Naive B cell (primary cell): ENCODE data around the gene PRKACA. TPM values are rescaled to one million over a fixed set of nuclear protein-coding genes. Genes with fewer than 3 reads are reported as not detected.
"Not testable (repeated sequence)": the region's sequence is repeated elsewhere in the genome, so short reads cannot be mapped to it uniquely, and the experiment has no call there.

Experiments used
- ATAC-seq, 2 donors: fragments of 150-1000 bp; cut with Tn5 transposase; 2 replicates each; pipeline ENCODE4 v1.10.0; 2021; ENCODE audit warnings: low read depth in 2 of 2, mild to moderate bottlenecking in 2 of 2, moderate library complexity in 2 of 2
- DNase-seq: peaks from one replicate; pipeline ENCODE4 v3.0.0; 2022
- H3K27ac Mint-ChIP-seq, 6 donors: one replicate each; pipeline ENCODE4 v1.8.0; 2020 to 2022; ENCODE audit warnings: mild to moderate bottlenecking in 6 of 6, mixed read lengths in 6 of 6, moderate library complexity in 5 of 6, inconsistent platforms in 2 of 6
- H3K27me3 Mint-ChIP-seq, 3 donors: one replicate each; pipeline ENCODE4 v1.8.0; 2021 to 2022; ENCODE audit warnings: mixed read lengths in 3 of 3, mild to moderate bottlenecking in 1 of 3
- H3K36me3 Mint-ChIP-seq, 2 donors: one replicate each; pipeline ENCODE4 v1.8.0; 2020 to 2022; ENCODE audit warnings: mixed read lengths in 2 of 2, inconsistent platforms in 1 of 2, mild to moderate bottlenecking in 1 of 2
- H3K4me1 Mint-ChIP-seq, 3 donors: one replicate each; pipeline ENCODE4 v1.8.0; 2020 to 2022; ENCODE audit warnings: mixed read lengths in 3 of 3, inconsistent platforms in 1 of 3, mild to moderate bottlenecking in 1 of 3, moderate library complexity in 1 of 3
- H3K4me3 Mint-ChIP-seq, 8 donors: one replicate each; pipeline ENCODE4 v1.8.0; 2020 to 2022; ENCODE audit warnings: mild to moderate bottlenecking in 8 of 8, mixed read lengths in 8 of 8, moderate library complexity in 8 of 8, inconsistent platforms in 2 of 8
- H3K9me3 Mint-ChIP-seq, 7 donors: one replicate each; pipeline ENCODE4 v1.8.0; 2020 to 2022; ENCODE audit warnings: mixed read lengths in 7 of 7, mild to moderate bottlenecking in 5 of 7, inconsistent platforms in 2 of 7, moderate library complexity in 1 of 7
- polyA plus RNA-seq, 6 donors: library from polyadenylated mRNA; unstranded; fragments of 300-500 nt; fragmentation: Illumina TruSeq; gene quantifications; one replicate each; pipeline ENCODE4 v1.2.3, GENCODE V29; 2021; ENCODE audit warnings: low read depth in 6 of 6

The PRKACA gene
- polyA plus RNA-seq, 6 donors from 2014 or later = 0.60 to 3.1 (median 1.2) TPM; not detected in 1

DNA sequence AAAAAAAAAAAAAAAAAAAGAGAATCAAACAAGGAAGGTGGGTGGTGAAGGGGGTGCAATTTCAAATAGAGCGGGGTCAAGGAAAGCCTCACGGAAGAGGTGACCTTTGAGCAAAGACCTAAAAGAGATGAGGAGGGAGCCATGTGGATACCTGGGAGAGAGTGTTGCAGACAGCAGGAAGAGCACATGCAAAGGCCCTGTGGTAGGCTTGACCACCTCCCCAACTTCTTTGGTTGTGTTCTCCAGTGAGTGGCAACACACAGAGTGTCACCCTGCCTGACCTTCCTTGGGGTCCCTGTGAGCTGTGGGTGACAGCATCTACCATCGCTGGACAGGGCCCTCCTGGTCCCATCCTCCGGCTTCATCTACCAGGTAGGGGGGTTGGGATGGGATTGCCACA lies 67.0 kb downstream of the PRKACA start:
- Mint-ChIP-seq H3K4me1 (peaks cover 3 to 10% (median 4%) of the 10 kb centered on the region in 3 donors), H3K4me3 (no peak overlapping the region), H3K36me3 (peaks cover 4 to 14% of the 10 kb centered on the region in 2 donors), H3K27me3 (peaks cover 0 to 7% (median 3%) of the 10 kb centered on the region in 3 donors), H3K9me3 (peaks cover 0 to 4% (median 0%) of the 10 kb centered on the region in 7 donors), H3K27ac (peak overlapping the region in 1 of 6 donors; percentile 61)
- ATAC-seq (no peak), DNase-seq (no peak)

DNA sequence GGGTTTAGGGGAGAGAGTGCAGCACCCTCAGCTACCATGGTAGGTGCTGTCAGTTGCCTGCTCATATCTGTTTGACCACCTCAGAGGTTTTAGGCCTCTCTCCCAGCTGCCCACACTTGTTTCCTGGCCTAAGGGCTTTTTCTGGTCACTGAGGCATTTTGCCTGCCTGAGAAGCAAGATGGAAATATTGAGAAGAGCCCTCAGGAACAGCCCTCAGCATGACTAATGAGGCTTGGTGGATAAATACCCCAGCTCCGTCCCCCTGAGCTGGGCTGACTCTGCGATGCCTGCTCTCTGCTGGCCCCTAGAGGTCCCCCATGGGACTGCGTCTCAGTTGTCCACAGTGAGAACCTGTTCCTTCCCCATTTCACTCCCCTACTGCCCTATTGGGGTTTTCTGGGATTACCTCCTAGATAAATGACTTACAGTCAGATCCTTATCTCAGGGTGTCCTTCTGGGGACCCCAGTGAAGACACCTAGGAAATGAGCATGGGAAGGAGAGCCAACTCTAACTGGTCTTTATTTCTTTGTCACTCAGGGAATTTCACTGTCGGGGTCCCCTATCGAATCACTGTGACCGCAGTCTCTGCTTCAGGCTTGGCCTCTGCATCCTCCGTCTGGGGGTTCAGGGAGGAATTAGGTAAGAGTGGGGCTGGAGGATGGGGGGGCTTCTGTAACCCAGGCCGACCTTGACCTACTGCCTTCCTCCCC lies 69.0 kb downstream of the PRKACA start:
- peak; percentile 84 to 89 for ATAC-seq
- DNase-seq = peak; percentile 69
- H3K4me3 Mint-ChIP-seq = peak overlapping the region in 1 of 8 donors; percentile 41
- H3K9me3 Mint-ChIP-seq = peaks cover 0 to 2% (median 0%) of the 10 kb centered on the region in 7 donors
- peak overlapping the region in 3 of 6 donors; percentile 3 to 78 (median 28) for H3K27ac Mint-ChIP-seq
- H3K4me1 Mint-ChIP-seq = peaks cover 0 to 10% (median 4%) of the 10 kb centered on the region in 3 donors
- no peaks in the 10 kb centered on the region for H3K27me3 Mint-ChIP-seq
- peaks cover 4 to 14% of the 10 kb centered on the region in 2 donors for H3K36me3 Mint-ChIP-seq

DNA sequence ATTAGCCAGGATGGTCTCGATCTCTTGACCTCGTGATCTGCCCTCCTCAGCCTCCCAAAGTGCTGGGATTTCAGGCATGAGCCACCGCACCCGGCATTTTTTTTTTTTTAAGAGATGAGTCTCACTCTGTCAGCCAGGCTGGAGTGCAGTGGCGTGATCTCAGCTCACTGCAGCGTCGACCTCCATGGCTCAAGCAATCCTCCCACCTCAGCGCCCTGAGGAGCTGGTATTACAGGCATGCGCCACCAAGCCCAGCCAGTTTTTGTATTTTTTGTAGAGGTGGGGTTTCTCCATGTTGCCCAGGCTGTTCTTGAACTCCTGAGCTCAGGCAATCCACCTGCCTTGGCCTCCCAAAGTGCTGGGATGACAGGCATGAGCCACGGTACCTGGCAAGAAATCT lies 69.7 kb downstream of the PRKACA start:
- H3K4me1 Mint-ChIP-seq = peaks cover 3 to 13% (median 7%) of the 10 kb centered on the region in 3 donors
- not testable (repeated sequence) for H3K27me3 Mint-ChIP-seq, H3K27ac Mint-ChIP-seq, H3K4me3 Mint-ChIP-seq, DNase-seq, ATAC-seq, H3K9me3 Mint-ChIP-seq
- peaks cover 4 to 14% of the 10 kb centered on the region in 2 donors for H3K36me3 Mint-ChIP-seq

DNA sequence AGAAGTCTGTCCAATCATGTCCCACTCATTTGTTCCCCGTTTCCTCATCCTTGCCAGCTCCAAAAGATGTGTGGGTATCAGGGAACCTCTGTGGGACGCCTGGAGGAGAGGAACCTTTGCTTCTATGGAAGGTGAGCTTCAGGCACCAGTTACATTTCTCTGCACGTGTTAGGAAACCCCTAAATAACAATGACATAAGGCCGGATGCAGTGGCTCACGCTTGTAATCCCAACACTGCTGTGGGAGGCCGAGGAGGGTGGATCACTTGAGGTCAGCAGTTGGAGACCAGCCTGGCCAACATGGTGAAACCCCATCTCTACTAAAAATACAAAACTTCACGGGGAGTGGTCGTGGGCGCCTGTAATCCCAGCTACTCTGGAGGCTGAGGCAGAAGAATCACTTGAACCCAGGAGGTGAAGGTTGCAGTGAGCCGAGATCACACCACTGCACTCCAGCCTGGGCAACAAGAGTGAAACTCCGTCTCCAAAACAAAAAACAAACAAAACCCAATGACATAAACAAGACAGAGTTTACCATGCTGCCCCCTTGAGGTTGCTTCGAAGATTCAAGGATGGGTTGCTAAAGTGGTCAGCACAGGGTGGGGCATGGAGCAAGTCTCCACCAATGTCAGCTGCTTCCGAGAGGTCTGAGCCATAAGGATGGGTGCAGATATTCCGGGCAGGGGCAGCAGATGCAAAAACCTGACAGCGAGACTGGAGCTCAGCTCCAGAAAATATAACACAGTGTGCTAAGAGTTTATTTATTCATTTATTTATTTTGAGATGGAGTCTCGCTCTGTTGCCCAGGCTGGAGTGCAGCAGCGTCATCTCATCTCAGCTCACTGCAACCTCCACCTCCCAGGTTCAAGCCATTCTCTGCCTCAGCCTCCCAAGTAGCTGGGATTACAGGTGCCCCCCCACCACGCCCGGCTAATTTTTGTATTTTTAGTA lies 74.6 kb downstream of the PRKACA start:
- ATAC-seq = peak; percentile 75 to 78
- Mint-ChIP-seq H3K27ac (peak overlapping the region in 5 of 6 donors; percentile 62 to 91 (median 89)), H3K4me1 (peaks cover 7 to 22% (median 18%) of the 10 kb centered on the region in 3 donors), H3K4me3 (peak overlapping the region in 1 of 8 donors; percentile 25)
- H3K27me3 Mint-ChIP-seq, DNase-seq, H3K36me3 Mint-ChIP-seq, H3K9me3 Mint-ChIP-seq: not testable (repeated sequence)

Other genes with a start within 250 kb of the PRKACA start
- not detected for gene NANOS3, start 240.6 kb downstream of the PRKACA start, polyA plus RNA-seq
- gene BRME1, start 211.6 kb downstream of the PRKACA start, polyA plus RNA-seq = under 1 TPM in 2 of 6 donors, not detected in 4; 0.47 to 0.51 TPM
- 10 to 100 TPM in 2 of 6 donors, 1 to 10 TPM in 4; 2.9 to 13.9 (median 4.3) TPM for gene CC2D1A, start 211.6 kb downstream of the PRKACA start, polyA plus RNA-seq
- not detected for gene PODNL1, start 179.3 kb downstream of the PRKACA start, polyA plus RNA-seq
- 1 to 10 TPM; 3.3 to 8.5 (median 5.4) TPM for gene DCAF15, start 165.3 kb downstream of the PRKACA start, polyA plus RNA-seq
- gene RFX1, start 111.4 kb downstream of the PRKACA start, polyA plus RNA-seq = 1 to 10 TPM in 3 of 6 donors, under 1 TPM in 3; 0.27 to 2.3 (median 1.1) TPM
- not detected for gene RLN3, start 89.6 kb downstream of the PRKACA start, polyA plus RNA-seq
- 10 to 100 TPM; 38.5 to 55.6 (median 48.2) TPM for gene IL27RA, start 86.0 kb downstream of the PRKACA start, polyA plus RNA-seq
- not detected for gene PALM3, start 55.7 kb downstream of the PRKACA start, polyA plus RNA-seq
- under 1 TPM in 3 of 6 donors, not detected in 3; 0.16 to 0.53 (median 0.20) TPM for gene MISP3, start 45.0 kb downstream of the PRKACA start, polyA plus RNA-seq
- gene C19orf67, start 32.0 kb downstream of the PRKACA start, polyA plus RNA-seq = not detected
- 1 to 10 TPM in 5 of 6 donors, under 1 TPM in 1; 0.52 to 2.1 (median 1.2) TPM for gene SAMD1, start 27.0 kb downstream of the PRKACA start, polyA plus RNA-seq
- gene ASF1B, start 18.8 kb upstream of the PRKACA start, polyA plus RNA-seq = 1 to 10 TPM; 1.8 to 4.1 (median 2.5) TPM
- gene ADGRL1, start 88.4 kb upstream of the PRKACA start, polyA plus RNA-seq = not detected